HepG2 (cell line): ENCODE measurements around the gene ZNF618. TPM values are rescaled to one million over a fixed set of nuclear protein-coding genes. Genes with fewer than 3 reads are reported as not detected.

Experiments
- ARID5B ChIP-seq: IDR thresholded peaks from 2 replicates; pipeline ENCODE4 v1.4.0; 2020; ENCODE audit warnings: mild to moderate bottlenecking, missing genetic modification reagents
- ATF4 ChIP-seq, 2 experiments: fragments of 450-650 bp in 1 of 2; sonication (generic) in 1 of 2; formaldehyde crosslinking; IDR thresholded peaks; 2 replicates each; pipeline versions ENCODE4 v1.5.0 to v1.8.0; 2020 to 2022; ENCODE audit warnings: mild to moderate bottlenecking in 1 of 2, missing genetic modification reagents in 1 of 2
- CREB3 ChIP-seq: sonication (generic); formaldehyde crosslinking; IDR thresholded peaks from 2 replicates; pipeline ENCODE4 v1.5.0; 2020; ENCODE audit warnings: missing genetic modification reagents
- GATAD1 ChIP-seq: IDR thresholded peaks from 2 replicates; pipeline ENCODE4 v1.6.1; 2016; ENCODE audit warnings: missing genetic modification reagents, missing compliant biosample characterization
- MLX ChIP-seq: IDR thresholded peaks from 2 replicates; pipeline ENCODE4 v1.6.1; 2016
- NFAT5 ChIP-seq: sonication (generic); formaldehyde crosslinking; IDR thresholded peaks from 2 replicates; pipeline ENCODE4 v1.4.0; 2020; ENCODE audit warnings: missing genetic modification reagents
- PTBP1 ChIP-seq: fragments of 200-400 bp; formaldehyde crosslinking; IDR thresholded peaks from 2 replicates; pipeline ENCODE4 v1.6.1; 2018; ENCODE audit warnings: low read length, low read depth; ENCODE audit not compliant: poor library complexity, severe bottlenecking
- RELA ChIP-seq: sonication (generic); formaldehyde crosslinking; IDR thresholded peaks from 2 replicates; pipeline ENCODE4 v1.4.0; 2020; ENCODE audit warnings: missing genetic modification reagents
- REPIN1 ChIP-seq: sonication (generic); formaldehyde crosslinking; IDR thresholded peaks from 2 replicates; pipeline ENCODE4 v1.8.0; 2022; ENCODE audit warnings: missing genetic modification reagents, low read depth, mild to moderate bottlenecking, borderline replicate concordance
- TFE3 ChIP-seq: IDR thresholded peaks from 2 replicates; pipeline ENCODE4 v1.6.1; 2016
- ZMAT5 ChIP-seq: sonication (generic); formaldehyde crosslinking; IDR thresholded peaks from 2 replicates; pipeline ENCODE4 v1.5.0; 2020; ENCODE audit warnings: mild to moderate bottlenecking, low read depth, missing genetic modification reagents, borderline replicate concordance
- ZMYM2 ChIP-seq: sonication (generic); formaldehyde crosslinking; IDR thresholded peaks from 2 replicates; pipeline ENCODE4 v1.8.0; 2022; ENCODE audit warnings: mild to moderate bottlenecking, missing genetic modification reagents
- ZNF17 ChIP-seq: sonication (generic); formaldehyde crosslinking; IDR thresholded peaks from 2 replicates; pipeline ENCODE4 v1.5.0; 2020; ENCODE audit warnings: mild to moderate bottlenecking, missing genetic modification reagents
- ZNF772 ChIP-seq: sonication (generic); formaldehyde crosslinking; IDR thresholded peaks from 2 replicates; pipeline ENCODE4 v1.5.0; 2020; ENCODE audit warnings: mild to moderate bottlenecking, missing genetic modification reagents
- polyA plus RNA-seq, 8 experiments: library from polyadenylated mRNA; depleted of rRNA in 3 of 8; stranded (reverse) in 7 of 8; unstranded in 1 of 8; fragments of >200 nt; fragmentation: Illumina TruSeq in 4 of 8; extraction: Trizol in 4 of 8; gene quantifications; 2 replicates each; pipeline versions ENCODE4 v1.2.1 to v1.2.3, GENCODE V29; 2011 to 2016; ENCODE audit warnings: low read depth in 4 of 8, missing spikeins in 1 of 8, mixed read lengths in 1 of 8; ENCODE audit not compliant: insufficient read depth in 1 of 8
- total RNA-seq, 5 experiments: library from RNA; depleted of rRNA; stranded (reverse); fragments of >200 nt; fragmentation: Illumina TruSeq; extraction: Trizol; gene quantifications; 2 replicates each; pipeline ENCODE4 v1.2.3, GENCODE V29; 2016; ENCODE audit warnings: low read depth in 1 of 5

Gene ZNF618
- total and polyA plus RNA-seq, 2 of the 13 experiments (the other 11 are each of a cell fraction or from before 2014, with no cell fraction given) = 0.07 TPM

- TF ChIP-seq ARID5B = peak; percentile 96
- TF ChIP-seq GATAD1 (CRISPR knock-in tag) = peak; percentile 66; the same call in 1 of the 2 replicates
- TF ChIP-seq ZMYM2 = peak; percentile 84; the same call in 1 of the 2 replicates
- TF ChIP-seq ZNF17 (CRISPR knock-in tag) = no peak
- TF ChIP-seq TFE3 (CRISPR knock-in tag) = no peak; the same call in 1 of the 2 replicates
- TF ChIP-seq CREB3 = no peak
- peak; percentile 99 for TF ChIP-seq REPIN1 (CRISPR knock-in tag)
- peak; percentile 94 for TF ChIP-seq RELA (CRISPR knock-in tag)
- TF ChIP-seq MLX (CRISPR knock-in tag) = peak; percentile 91
- TF ChIP-seq NFAT5 (CRISPR knock-in tag) = 0 out of 2 replicates have a peak, but pooled peaks have one; percentile 47
- no peak for TF ChIP-seq ZMAT5 (CRISPR knock-in tag)
- no peak for TF ChIP-seq ATF4 (CRISPR knock-in tag; IDR thresholded peaks at IDR 0.05)
- peak; percentile 48 for TF ChIP-seq PTBP1
- TF ChIP-seq ZNF772 (CRISPR knock-in tag) = peak; percentile 97; the same call in 1 of the 2 replicates
Measured at GRCh38 chr9:114078021-114078780, 202.1 kb downstream of the ZNF618 start, which contains the start of gene AMBP (continued).
